Measurements from ENCODE around the gene CD82.

DNA sequence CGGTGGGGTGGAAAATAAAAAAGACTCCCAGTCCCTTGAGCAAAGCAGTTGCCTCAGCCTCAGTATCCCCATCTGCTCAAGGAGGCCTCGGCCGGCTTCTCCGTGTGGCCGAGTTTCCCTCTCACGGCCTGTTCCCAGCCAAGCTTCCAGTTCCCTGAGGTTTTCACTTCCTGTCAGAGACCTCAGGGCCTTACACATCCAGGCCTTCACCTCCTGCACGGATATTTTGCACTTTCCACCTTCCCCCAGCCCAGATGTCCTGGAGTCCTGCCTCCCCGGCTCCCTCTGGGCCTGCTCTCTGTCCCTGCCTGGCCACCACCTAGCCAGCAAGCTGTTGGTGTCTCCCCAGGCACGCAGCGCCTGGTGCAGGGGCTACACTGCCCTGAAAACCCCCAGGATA is 41.1 kb upstream of the CD82 start:
- no peak for TF ChIP-seq POLR2A (IDR thresholded peaks at IDR 0.05; ENCODE audit: low read depth, low read length)
- no peak for TF ChIP-seq POLR2AphosphoS5 (IDR thresholded peaks at IDR 0.05; ENCODE audit: low read depth, low read length)
- TF ChIP-seq TAF1 (IDR thresholded peaks at IDR 0.05; ENCODE audit: low read depth, low read length), result no peak
- TF ChIP-seq PAX5 (IDR thresholded peaks at IDR 0.05; ENCODE audit: insufficient read depth, low read length, severe bottlenecking), result no peak
- no peak for TF ChIP-seq SPI1 (IDR thresholded peaks at IDR 0.05; ENCODE audit: low read depth, low read length)
- TF ChIP-seq POU2F2 (IDR thresholded peaks at IDR 0.05; ENCODE audit: low read depth, low read length), result no peak
